ENCODE measurements around the gene LINGO4.

- TF ChIP-seq CTCF (IDR thresholded peaks at IDR 0.05) (no peak), GABPB1 (CRISPR knock-in tag; IDR thresholded peaks at IDR 0.05) (no peak), MAX (CRISPR knock-in tag; IDR thresholded peaks at IDR 0.05) (no peak), E2F4 (CRISPR knock-in tag; IDR thresholded peaks at IDR 0.05; ENCODE audit: borderline replicate concordance, low read depth) (no peak), FOXK1 (CRISPR knock-in tag; IDR thresholded peaks at IDR 0.05) (no peak), ZNF281 (CRISPR knock-in tag; IDR thresholded peaks at IDR 0.05) (no peak), ZNF138 (CRISPR knock-in tag; conservative IDR thresholded peaks at IDR 0.05) (no peak), STAT6 (CRISPR knock-in tag; conservative IDR thresholded peaks at IDR 0.05; ENCODE audit: low read depth) (no peak), AFF4 (CRISPR knock-in tag; IDR thresholded peaks at IDR 0.05; ENCODE audit: borderline replicate concordance) (no peak)
Observed at GRCh38 chr1:151822404-151822803, 17.2 kb upstream of the LINGO4 start.
